ENCODE data around the gene FCHSD2. TPM values are rescaled to one million over a fixed set of nuclear protein-coding genes. Genes with fewer than 3 reads are reported as not detected.

The FCHSD2 gene
- total and polyA plus RNA-seq, 2 of the 8 experiments (the other 6 are each of a cell fraction or from before 2014, with no cell fraction given) = 4.1 to 7.8 TPM

DNA sequence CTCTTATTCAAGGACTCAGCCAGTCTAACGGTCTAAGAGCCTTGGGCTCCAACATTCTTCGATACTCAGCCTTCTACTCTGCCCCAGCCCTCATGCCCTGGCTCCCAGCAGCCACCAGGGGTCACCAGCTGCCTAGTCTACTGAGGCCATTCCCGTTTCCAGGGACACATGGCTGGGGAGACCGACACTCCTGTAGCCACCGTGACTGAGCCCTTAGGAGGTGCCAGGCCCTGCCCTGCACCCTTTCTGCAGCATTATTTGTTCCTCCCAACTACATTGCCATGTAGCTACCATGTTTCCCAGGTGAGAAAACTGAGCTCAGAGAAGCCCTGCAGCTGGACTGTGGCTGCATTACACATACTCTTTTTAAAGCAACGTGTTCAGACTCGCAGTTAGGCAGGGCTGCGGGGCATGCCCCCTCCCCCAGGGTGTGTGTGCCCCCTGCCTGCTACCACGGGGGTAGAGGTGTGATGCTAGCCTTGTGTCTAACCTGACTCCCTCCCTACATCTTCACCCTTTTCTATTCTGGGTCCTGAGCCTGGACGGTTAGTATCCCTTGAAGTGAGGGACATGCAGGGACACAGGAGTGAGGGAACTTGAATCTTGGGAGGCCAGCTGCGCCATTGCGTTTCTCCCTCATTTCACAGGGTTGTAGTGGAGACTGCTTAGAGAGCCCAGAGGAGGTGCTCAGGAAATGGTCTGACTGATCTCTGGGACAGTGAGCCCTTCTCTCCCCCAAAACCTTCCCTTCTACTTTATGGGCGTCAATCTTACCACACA, 310.4 kb downstream of the FCHSD2 start (continued):
- TF ChIP-seq FOSL1 (IDR thresholded peaks at IDR 0.05; ENCODE audit: insufficient read depth, low read depth, low read length) = no peak
- TF ChIP-seq, protein P1, sequence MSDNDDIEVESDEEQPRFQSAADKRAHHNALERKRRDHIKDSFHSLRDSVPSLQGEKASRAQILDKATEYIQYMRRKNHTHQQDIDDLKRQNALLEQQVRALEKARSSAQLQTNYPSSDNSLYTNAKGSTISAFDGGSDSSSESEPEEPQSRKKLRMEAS (IDR thresholded peaks at IDR 0.05) = peak; percentile 81
- TF ChIP-seq, protein P2, sequence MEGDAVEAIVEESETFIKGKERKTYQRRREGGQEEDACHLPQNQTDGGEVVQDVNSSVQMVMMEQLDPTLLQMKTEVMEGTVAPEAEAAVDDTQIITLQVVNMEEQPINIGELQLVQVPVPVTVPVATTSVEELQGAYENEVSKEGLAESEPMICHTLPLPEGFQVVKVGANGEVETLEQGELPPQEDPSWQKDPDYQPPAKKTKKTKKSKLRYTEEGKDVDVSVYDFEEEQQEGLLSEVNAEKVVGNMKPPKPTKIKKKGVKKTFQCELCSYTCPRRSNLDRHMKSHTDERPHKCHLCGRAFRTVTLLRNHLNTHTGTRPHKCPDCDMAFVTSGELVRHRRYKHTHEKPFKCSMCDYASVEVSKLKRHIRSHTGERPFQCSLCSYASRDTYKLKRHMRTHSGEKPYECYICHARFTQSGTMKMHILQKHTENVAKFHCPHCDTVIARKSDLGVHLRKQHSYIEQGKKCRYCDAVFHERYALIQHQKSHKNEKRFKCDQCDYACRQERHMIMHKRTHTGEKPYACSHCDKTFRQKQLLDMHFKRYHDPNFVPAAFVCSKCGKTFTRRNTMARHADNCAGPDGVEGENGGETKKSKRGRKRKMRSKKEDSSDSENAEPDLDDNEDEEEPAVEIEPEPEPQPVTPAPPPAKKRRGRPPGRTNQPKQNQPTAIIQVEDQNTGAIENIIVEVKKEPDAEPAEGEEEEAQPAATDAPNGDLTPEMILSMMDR (IDR thresholded peaks at IDR 0.05; ENCODE audit: control extremely low read depth in 1 of 3, insufficient read depth in 1 of 3, low read depth in 1 of 3, low read length in 3 of 3) = peak; percentile 94 to 99 (median 96)
- TF ChIP-seq, protein P3, sequence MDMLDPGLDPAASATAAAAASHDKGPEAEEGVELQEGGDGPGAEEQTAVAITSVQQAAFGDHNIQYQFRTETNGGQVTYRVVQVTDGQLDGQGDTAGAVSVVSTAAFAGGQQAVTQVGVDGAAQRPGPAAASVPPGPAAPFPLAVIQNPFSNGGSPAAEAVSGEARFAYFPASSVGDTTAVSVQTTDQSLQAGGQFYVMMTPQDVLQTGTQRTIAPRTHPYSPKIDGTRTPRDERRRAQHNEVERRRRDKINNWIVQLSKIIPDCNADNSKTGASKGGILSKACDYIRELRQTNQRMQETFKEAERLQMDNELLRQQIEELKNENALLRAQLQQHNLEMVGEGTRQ (IDR thresholded peaks at IDR 0.05; ENCODE audit: low read length) = no peak
